Natural killer cell (primary cell): ENCODE results near the gene IPO11. TPM values are rescaled to one million over a fixed set of nuclear protein-coding genes. Genes with fewer than 3 reads are reported as not detected.
A peak's percentile ranks its signal among the peaks of the same experiment; 100 is the strongest.

Experiments used
- ATAC-seq, 3 donors: fragments of 150-1000 bp in 2 of 3; fragments of 200-7000 bp in 1 of 3; cut with Tn5 transposase; 1 replicate in 1 of 3; 2 replicates in 2 of 3; pipeline ENCODE4 v1.10.0; 2021; ENCODE audit warnings: mild to moderate bottlenecking in 2 of 3, moderate library complexity in 2 of 3
- DNase-seq, 2 donors: peaks; one replicate each; pipeline versions ENCODE4 v3.0.0 to v3.0.0-alpha.2; 2013 to 2021; ENCODE audit warnings: mixed read lengths in 1 of 2
- H3K27ac ChIP-seq: one replicate; pipeline ENCODE4 v1.5.1; 2013; ENCODE audit warnings: mild to moderate bottlenecking, low read length
- H3K27me3 ChIP-seq: one replicate; pipeline ENCODE4 v1.6.1; 2013; ENCODE audit warnings: low read length; ENCODE audit not compliant: control insufficient read depth, insufficient read depth
- H3K36me3 ChIP-seq: one replicate; pipeline ENCODE4 v1.6.1; 2013; ENCODE audit warnings: low read length; ENCODE audit not compliant: control insufficient read depth, insufficient read depth
- H3K4me1 ChIP-seq: one replicate; pipeline ENCODE4 v1.6.1; 2013; ENCODE audit warnings: low read length; ENCODE audit not compliant: control insufficient read depth, insufficient read depth
- H3K4me3 ChIP-seq: one replicate; pipeline ENCODE4 v1.5.1; 2013; ENCODE audit warnings: low read length
- H3K9me3 ChIP-seq: one replicate; pipeline ENCODE4 v1.6.1; 2013; ENCODE audit warnings: low read length; ENCODE audit not compliant: control insufficient read depth, insufficient read depth
- H3K27ac Mint-ChIP-seq, 2 donors: one replicate each; pipeline ENCODE4 v1.8.0; 2022; ENCODE audit warnings: mild to moderate bottlenecking in 2 of 2, mixed read lengths in 2 of 2, moderate library complexity in 1 of 2
- H3K27me3 Mint-ChIP-seq, 2 donors: one replicate each; pipeline ENCODE4 v1.8.0; 2022; ENCODE audit warnings: low read depth in 2 of 2, mixed read lengths in 2 of 2
- H3K36me3 Mint-ChIP-seq: one replicate; pipeline ENCODE4 v1.8.0; 2022; ENCODE audit warnings: mixed read lengths
- H3K4me1 Mint-ChIP-seq, 2 donors: one replicate each; pipeline ENCODE4 v1.8.0; 2022; ENCODE audit warnings: mixed read lengths in 2 of 2
- H3K4me3 Mint-ChIP-seq: one replicate; pipeline ENCODE4 v1.8.0; 2022; ENCODE audit warnings: mild to moderate bottlenecking, moderate library complexity, mixed read lengths
- H3K9me3 Mint-ChIP-seq, 2 donors: one replicate each; pipeline ENCODE4 v1.8.0; 2022; ENCODE audit warnings: mixed read lengths in 2 of 2
- CTCF ChIP-seq: fragments of 200-600 bp; IDR thresholded peaks from one replicate; pipeline ENCODE4 v1.8.0; 2022; ENCODE audit warnings: antibody characterized with exemption
- WGBS: methylation state at CpG from one replicate; pipeline ENCODE4 v1.1.7; 2013; ENCODE audit warnings: missing lambda C conversion rate; ENCODE audit not compliant: insufficient coverage; 5-methylcytosine and 5-hydroxymethylcytosine counted together
- intact Hi-C: fragments of 100-400 bp; cut with micrococcal nuclease; formaldehyde crosslinking; loops from one replicate; pipeline ENCODE4 v1.14.2; 2022
- total RNA-seq, 4 donors: library from RNA; stranded (reverse); fragments of 120-200 nt in 1 of 4; gene quantifications; one replicate each; pipeline versions ENCODE4 v1.2.3 to v1.2.4, GENCODE V29; 2013 to 2022

IPO11 gene
- total RNA-seq, 3 donors from 2014 or later (not counting 1 experiment from before 2014, with no cell fraction given), result 16.6 to 31.4 (median 30.7) TPM

- ATAC-seq, result no peak
- no peaks in the 10 kb centered on the region for H3K36me3 Mint-ChIP-seq
Measured at GRCh38 chr5:62450259-62450658, 37.7 kb downstream of the IPO11 start.

GRCh38 chr5:62457071-62457470 lies 44.5 kb downstream of the IPO11 start:
- Mint-ChIP-seq H3K27ac (no peak overlapping the region), H3K9me3 (no peaks in the 10 kb centered on the region), H3K27me3 (no peaks in the 10 kb centered on the region), H3K36me3 (no peaks in the 10 kb centered on the region), H3K4me1 (no peaks in the 10 kb centered on the region), H3K4me3 (no peak overlapping the region)
- H3K4me1 ChIP-seq, result no peaks in the 10 kb centered on the region
- intact Hi-C loops, result no loop called here
- H3K9me3 ChIP-seq, result no peaks in the 10 kb centered on the region
- H3K36me3 ChIP-seq, result peaks cover 10% of the 10 kb centered on the region
- DNase-seq (no peak), ATAC-seq (no peak)
- WGBS, result 100% methylated on average over 1 of the region's 1 CpG
- H3K4me3 ChIP-seq, result no peak overlapping the region
- TF ChIP-seq CTCF, result no peak
- no peaks in the 10 kb centered on the region for H3K27me3 ChIP-seq
- no peak overlapping the region for H3K27ac ChIP-seq

More at GRCh38 chr5:62450259-62450658, 37.7 kb downstream of the IPO11 start:
- H3K9me3 ChIP-seq, result no peaks in the 10 kb centered on the region
- H3K9me3 Mint-ChIP-seq, result no peaks in the 10 kb centered on the region
- no peak overlapping the region for H3K27ac Mint-ChIP-seq
- intact Hi-C loops, result no loop called here
- H3K4me1 Mint-ChIP-seq, result no peaks in the 10 kb centered on the region
- no peak overlapping the region for H3K4me3 Mint-ChIP-seq
- H3K4me3 ChIP-seq, result no peak overlapping the region
- WGBS, result no CpG with 5 or more reads among the region's 2 CpGs
- no peak for TF ChIP-seq CTCF
- no peaks in the 10 kb centered on the region for H3K4me1 ChIP-seq
- H3K27me3 Mint-ChIP-seq, result no peaks in the 10 kb centered on the region
- H3K27me3 ChIP-seq, result no peaks in the 10 kb centered on the region
- no peak overlapping the region for H3K27ac ChIP-seq
- DNase-seq, result no peak
- H3K36me3 ChIP-seq, result peaks cover 26% of the 10 kb centered on the region

- intact Hi-C loops, result loop anchor here (1.0 to 2.0 kb wide), 3 partner anchors 172 to 319 kb away; no protein-coding TSS in a partner anchor
- no peaks in the 10 kb centered on the region for H3K9me3 Mint-ChIP-seq
- ATAC-seq (peak in 2 of 3 donors; percentile 52 to 58), DNase-seq (peak in 1 of 2 donors; percentile 61)
- peaks cover 0 to 3% of the 10 kb centered on the region in 2 donors for H3K4me1 Mint-ChIP-seq
- TF ChIP-seq CTCF, result peak; percentile 82
- no peaks in the 10 kb centered on the region for H3K36me3 Mint-ChIP-seq
- no peak overlapping the region for H3K4me3 ChIP-seq
- no peaks in the 10 kb centered on the region for H3K4me1 ChIP-seq
- H3K27me3 Mint-ChIP-seq, result no peaks in the 10 kb centered on the region
- no peaks in the 10 kb centered on the region for H3K36me3 ChIP-seq
- H3K4me3 Mint-ChIP-seq, result no peak overlapping the region
- H3K27me3 ChIP-seq, result no peaks in the 10 kb centered on the region
- no peaks in the 10 kb centered on the region for H3K9me3 ChIP-seq
- no peak overlapping the region for H3K27ac Mint-ChIP-seq
- H3K27ac ChIP-seq, result no peak overlapping the region
Measured at GRCh38 chr5:62460578-62460983, 48.0 kb downstream of the IPO11 start.

- Histone ChIP-seq H3K27me3 (no peaks in the 10 kb centered on the region), H3K27ac (no peak overlapping the region), H3K4me1 (no peaks in the 10 kb centered on the region), H3K9me3 (no peaks in the 10 kb centered on the region), H3K4me3 (no peak overlapping the region), H3K36me3 (no peaks in the 10 kb centered on the region)
- Mint-ChIP-seq H3K4me1 (peaks cover 0 to 7% of the 10 kb centered on the region in 2 donors), H3K27me3 (no peaks in the 10 kb centered on the region), H3K9me3 (no peaks in the 10 kb centered on the region), H3K36me3 (no peaks in the 10 kb centered on the region), H3K27ac (no peak overlapping the region), H3K4me3 (no peak overlapping the region)
- intact Hi-C loops, result loop anchor here (2.0 kb wide), 2 partner anchors 171 to 257 kb away; no protein-coding TSS in a partner anchor
- WGBS, result 100% methylated on average over 3 of the region's 4 CpGs
- DNase-seq (no peak), ATAC-seq (no peak)
- TF ChIP-seq CTCF, result no peak
Measured at GRCh38 chr5:62461561-62461960, 49.0 kb downstream of the IPO11 start.
